Measurements from ENCODE around the gene HDAC9. TPM values are rescaled to one million over a fixed set of nuclear protein-coding genes. Genes with fewer than 3 reads are reported as not detected.

HDAC9 gene
- total RNA-seq, 1 experiment from 2014 or later: 31.9 TPM

DNA sequence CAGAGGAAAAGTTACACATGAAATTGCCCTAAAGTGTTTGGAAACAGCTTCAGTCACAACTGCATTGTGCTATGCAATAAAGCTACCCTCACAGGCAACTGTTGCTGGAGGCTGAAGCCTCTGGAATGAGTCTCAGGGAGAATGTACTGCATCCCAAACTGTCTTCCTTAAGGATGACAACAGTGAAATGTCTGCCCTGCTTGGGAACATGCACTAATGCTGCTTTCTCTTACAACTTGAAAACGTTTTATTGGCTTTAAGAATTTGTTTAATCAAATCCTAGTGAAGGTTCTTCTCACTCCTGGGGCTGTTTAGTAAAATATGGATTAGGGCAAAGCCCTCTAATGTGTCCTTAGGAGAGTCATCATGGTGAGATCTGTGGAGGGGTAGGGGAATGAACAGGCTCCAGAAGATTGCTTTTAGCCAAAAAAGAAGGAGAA is 406.5 kb downstream of the HDAC9 start:
- Histone ChIP-seq H3K9me3 (ENCODE audit: low read depth, low read length, poor library complexity, severe bottlenecking) (no peaks in the 10 kb centered on the region), H3K27ac (ENCODE audit: low read depth, low read length, poor library complexity, severe bottlenecking) (no peak overlapping the region), H3K4me3 (ENCODE audit: low read depth, low read length, poor library complexity, severe bottlenecking) (no peak overlapping the region), H3K36me3 (ENCODE audit: insufficient read depth, low read length, poor library complexity, severe bottlenecking) (no peaks in the 10 kb centered on the region), H3K27me3 (replicated peaks; ENCODE audit: insufficient read depth, low read depth, low read length, poor library complexity) (no peaks in the 10 kb centered on the region), H3K4me1 (ENCODE audit: insufficient read depth, low read length, poor library complexity, severe bottlenecking) (no peaks in the 10 kb centered on the region)
- POLR2A ChIA-PET (ENCODE audit: low non-redundant PET): no interaction called here
- CTCF ChIA-PET: no interaction called here
- intact Hi-C loops (cut with micrococcal nuclease; ENCODE audit: unreplicated experiment): no loop called here
- no TSS peak for BruUV-seq (replicated peaks)
- DNase-seq (ENCODE audit: low spot score): no peak
- TF ChIP-seq, protein P1, sequence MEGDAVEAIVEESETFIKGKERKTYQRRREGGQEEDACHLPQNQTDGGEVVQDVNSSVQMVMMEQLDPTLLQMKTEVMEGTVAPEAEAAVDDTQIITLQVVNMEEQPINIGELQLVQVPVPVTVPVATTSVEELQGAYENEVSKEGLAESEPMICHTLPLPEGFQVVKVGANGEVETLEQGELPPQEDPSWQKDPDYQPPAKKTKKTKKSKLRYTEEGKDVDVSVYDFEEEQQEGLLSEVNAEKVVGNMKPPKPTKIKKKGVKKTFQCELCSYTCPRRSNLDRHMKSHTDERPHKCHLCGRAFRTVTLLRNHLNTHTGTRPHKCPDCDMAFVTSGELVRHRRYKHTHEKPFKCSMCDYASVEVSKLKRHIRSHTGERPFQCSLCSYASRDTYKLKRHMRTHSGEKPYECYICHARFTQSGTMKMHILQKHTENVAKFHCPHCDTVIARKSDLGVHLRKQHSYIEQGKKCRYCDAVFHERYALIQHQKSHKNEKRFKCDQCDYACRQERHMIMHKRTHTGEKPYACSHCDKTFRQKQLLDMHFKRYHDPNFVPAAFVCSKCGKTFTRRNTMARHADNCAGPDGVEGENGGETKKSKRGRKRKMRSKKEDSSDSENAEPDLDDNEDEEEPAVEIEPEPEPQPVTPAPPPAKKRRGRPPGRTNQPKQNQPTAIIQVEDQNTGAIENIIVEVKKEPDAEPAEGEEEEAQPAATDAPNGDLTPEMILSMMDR (conservative IDR thresholded peaks at IDR 0.05; ENCODE audit: low read depth, low read length): no peak

DNA sequence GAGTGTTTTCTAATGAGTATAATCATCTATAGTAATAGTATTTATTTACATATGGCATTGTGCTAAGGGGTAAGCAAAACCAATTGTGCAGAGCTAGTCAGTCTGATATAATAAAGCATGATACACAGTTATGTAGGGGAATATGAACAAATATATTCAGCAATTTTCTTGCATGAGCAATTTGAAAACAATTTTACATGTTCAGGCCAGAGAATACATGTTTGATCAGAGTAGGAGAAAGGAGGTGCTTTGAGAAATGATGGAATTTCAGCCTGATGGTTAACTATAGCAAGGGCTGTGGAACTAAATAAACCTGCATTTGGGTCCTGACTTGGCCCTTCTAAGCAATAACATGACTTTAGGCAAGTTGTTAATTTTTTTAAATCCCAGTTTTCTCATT is 407.3 kb downstream of the HDAC9 start:
- intact Hi-C loops (cut with micrococcal nuclease; ENCODE audit: unreplicated experiment): no loop called here
- no peaks in the 10 kb centered on the region for H3K9me3 ChIP-seq (ENCODE audit: low read depth, low read length, poor library complexity, severe bottlenecking)
- no peaks in the 10 kb centered on the region for H3K27me3 ChIP-seq (replicated peaks; ENCODE audit: insufficient read depth, low read depth, low read length, poor library complexity)
- ChIA-PET CTCF (no interaction called here), POLR2A (ENCODE audit: low non-redundant PET) (no interaction called here)
- H3K27ac ChIP-seq (ENCODE audit: low read depth, low read length, poor library complexity, severe bottlenecking): no peak overlapping the region
- no peak overlapping the region for H3K4me3 ChIP-seq (ENCODE audit: low read depth, low read length, poor library complexity, severe bottlenecking)
- no TSS peak for BruUV-seq (replicated peaks)
- H3K36me3 ChIP-seq (ENCODE audit: insufficient read depth, low read length, poor library complexity, severe bottlenecking): no peaks in the 10 kb centered on the region
- no peak for DNase-seq (ENCODE audit: low spot score)
- no peaks in the 10 kb centered on the region for H3K4me1 ChIP-seq (ENCODE audit: insufficient read depth, low read length, poor library complexity, severe bottlenecking)
- no peak for TF ChIP-seq EZH2 (IDR thresholded peaks at IDR 0.05; ENCODE audit: borderline replicate concordance, low read depth, low read length, poor library complexity, severe bottlenecking)
- TF ChIP-seq, protein P1 (conservative IDR thresholded peaks at IDR 0.05; ENCODE audit: low read depth, low read length): no peak

DNA sequence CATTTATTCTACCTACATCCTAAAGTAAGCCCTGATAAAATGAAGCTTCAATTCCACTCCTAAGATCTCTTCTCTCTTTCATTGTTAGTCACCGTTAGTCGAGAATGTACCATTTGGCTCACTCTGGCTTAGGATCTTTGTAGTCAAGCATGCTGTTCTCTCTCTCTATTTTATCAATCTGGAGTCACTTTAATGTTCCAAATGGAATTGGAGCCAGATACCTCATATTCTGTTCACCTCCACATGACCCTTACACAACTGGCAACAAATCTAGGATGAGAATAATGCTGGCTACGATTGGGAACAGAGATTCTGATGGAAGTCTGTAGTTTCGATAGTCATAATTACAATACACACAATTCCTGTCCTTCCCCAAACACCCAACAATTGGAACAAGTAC is 408.1 kb downstream of the HDAC9 start:
- Histone ChIP-seq H3K36me3 (ENCODE audit: insufficient read depth, low read length, poor library complexity, severe bottlenecking) (no peaks in the 10 kb centered on the region), H3K9me3 (ENCODE audit: low read depth, low read length, poor library complexity, severe bottlenecking) (no peaks in the 10 kb centered on the region), H3K27me3 (replicated peaks; ENCODE audit: insufficient read depth, low read depth, low read length, poor library complexity) (no peaks in the 10 kb centered on the region), H3K27ac (ENCODE audit: low read depth, low read length, poor library complexity, severe bottlenecking) (no peak overlapping the region), H3K4me3 (ENCODE audit: low read depth, low read length, poor library complexity, severe bottlenecking) (no peak overlapping the region), H3K4me1 (ENCODE audit: insufficient read depth, low read length, poor library complexity, severe bottlenecking) (no peaks in the 10 kb centered on the region)
- POLR2A ChIA-PET (ENCODE audit: low non-redundant PET): no interaction called here
- CTCF ChIA-PET: no interaction called here
- no peak for DNase-seq (ENCODE audit: low spot score)
- BruUV-seq (replicated peaks): no TSS peak
- TF ChIP-seq EZH2 (IDR thresholded peaks at IDR 0.05; ENCODE audit: borderline replicate concordance, low read depth, low read length, poor library complexity, severe bottlenecking): no peak
- TF ChIP-seq, protein P1 (conservative IDR thresholded peaks at IDR 0.05; ENCODE audit: low read depth, low read length): no peak
- intact Hi-C loops (cut with micrococcal nuclease; ENCODE audit: unreplicated experiment): no loop called here
